ENCODE data around the gene ATN1.
"Not testable (repeated sequence)": the region's sequence is repeated elsewhere in the genome, so short reads cannot be mapped to it uniquely, and the experiment has no call there.

The ATN1 gene

GRCh38 chr12:6927379-6928021, at the start of gene ATN1:
ATN1 (plus strand) TSS chr12:6927959; CDS start chr12:6934002, 6,043 bp downstream.
- DNase-seq = peak; percentile 78

GRCh38 chr12:6879824-6880223, 47.9 kb upstream of the ATN1 start:
- DNase-seq = not testable (repeated sequence)

- no peak for DNase-seq
Measured at GRCh38 chr12:6883252-6883651, 44.5 kb upstream of the ATN1 start.

- DNase-seq = no peak
Measured at GRCh38 chr12:6883683-6884082, 44.1 kb upstream of the ATN1 start.

GRCh38 chr12:6884539-6884938, 43.2 kb upstream of the ATN1 start:
- no peak for DNase-seq

- DNase-seq = not testable (repeated sequence)
Measured at GRCh38 chr12:6886206-6886999, 41.4 kb upstream of the ATN1 start.

- DNase-seq = no peak
Measured at GRCh38 chr12:6887460-6887859, 40.3 kb upstream of the ATN1 start.

GRCh38 chr12:6888360-6888759, 39.4 kb upstream of the ATN1 start:
- DNase-seq = no peak

GRCh38 chr12:6888794-6889193, 39.0 kb upstream of the ATN1 start:
- DNase-seq = not testable (repeated sequence)

- not testable (repeated sequence) for DNase-seq
Measured at GRCh38 chr12:6889775-6890573, 37.8 kb upstream of the ATN1 start.

- DNase-seq = peak; percentile 99
Measured at GRCh38 chr12:6890789-6891645, 36.7 kb upstream of the ATN1 start.

GRCh38 chr12:6891646-6892001, 36.1 kb upstream of the ATN1 start:
- no peak for DNase-seq

- DNase-seq = not testable (repeated sequence)
Measured at GRCh38 chr12:6892683-6893082, 35.1 kb upstream of the ATN1 start.

- DNase-seq = no peak
Measured at GRCh38 chr12:6894321-6894720, 33.4 kb upstream of the ATN1 start.

GRCh38 chr12:6896846-6897435, 30.8 kb upstream of the ATN1 start:
- DNase-seq = no peak

GRCh38 chr12:6899427-6899826, 28.3 kb upstream of the ATN1 start:
- DNase-seq = no peak

- DNase-seq = peak; percentile 87
Measured at GRCh38 chr12:6899837-6900519, 27.8 kb upstream of the ATN1 start.

GRCh38 chr12:6902448-6902847, 25.3 kb upstream of the ATN1 start:
- DNase-seq = no peak

GRCh38 chr12:6903722-6904121, 24.0 kb upstream of the ATN1 start:
- DNase-seq = peak; percentile 53

GRCh38 chr12:6904280-6905276, 23.2 kb upstream of the ATN1 start, which contains the start of gene LRRC23:
LRRC23 (plus strand) TSS chr12:6904822; CDS start chr12:6905634, 812 bp downstream.
- DNase-seq = peak; percentile 99
